GM19099 (cell line): ENCODE results near the gene CCDC85C.

Experiments
- POLR2A ChIP-seq: IDR thresholded peaks from 3 replicates; pipeline ENCODE4 v1.6.1; 2011; ENCODE audit warnings: low read depth; ENCODE audit not compliant: insufficient read length; ENCODE audit errors: extremely low read depth

CCDC85C gene

DNA sequence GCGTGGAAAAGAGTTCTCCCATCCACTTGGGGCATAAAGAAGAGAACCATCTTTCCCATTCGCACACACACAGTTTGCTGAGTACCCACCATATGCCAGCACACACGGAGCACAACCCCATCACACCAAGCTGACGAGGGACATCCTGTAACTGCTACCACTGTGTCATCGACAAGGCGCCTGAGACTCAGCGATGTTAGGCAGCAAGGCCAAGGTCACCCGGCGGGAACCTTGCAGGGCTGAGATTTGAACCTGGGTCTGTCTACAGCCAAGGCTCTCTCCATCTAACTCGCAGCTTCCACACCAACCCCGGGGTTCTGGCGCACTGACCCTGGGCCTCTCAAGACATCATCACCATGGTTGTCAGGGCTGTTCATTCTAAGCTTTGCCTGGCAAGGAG lies 60.0 kb downstream of the CCDC85C start:
- TF ChIP-seq POLR2A = no peak

DNA sequence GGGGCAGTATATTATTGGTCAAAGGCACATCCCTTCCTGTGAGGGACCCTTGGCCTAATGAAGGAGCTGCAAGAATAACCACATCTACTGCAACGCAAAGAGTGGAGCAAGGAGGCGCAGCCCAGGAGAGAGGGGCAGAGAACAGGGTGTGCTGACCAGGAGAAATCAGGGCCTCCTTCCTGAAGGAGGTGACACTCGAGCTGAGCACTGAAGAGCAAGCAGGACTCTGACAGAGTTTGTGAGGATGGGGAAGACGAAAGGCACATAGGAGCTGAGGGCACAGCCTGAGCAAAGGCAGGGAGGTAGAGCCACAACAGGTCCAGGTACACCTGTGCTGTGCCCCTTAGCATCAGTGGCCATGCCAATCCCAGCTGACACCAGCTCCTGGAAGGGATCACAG lies 60.6 kb downstream of the CCDC85C start:
- TF ChIP-seq POLR2A = no peak

DNA sequence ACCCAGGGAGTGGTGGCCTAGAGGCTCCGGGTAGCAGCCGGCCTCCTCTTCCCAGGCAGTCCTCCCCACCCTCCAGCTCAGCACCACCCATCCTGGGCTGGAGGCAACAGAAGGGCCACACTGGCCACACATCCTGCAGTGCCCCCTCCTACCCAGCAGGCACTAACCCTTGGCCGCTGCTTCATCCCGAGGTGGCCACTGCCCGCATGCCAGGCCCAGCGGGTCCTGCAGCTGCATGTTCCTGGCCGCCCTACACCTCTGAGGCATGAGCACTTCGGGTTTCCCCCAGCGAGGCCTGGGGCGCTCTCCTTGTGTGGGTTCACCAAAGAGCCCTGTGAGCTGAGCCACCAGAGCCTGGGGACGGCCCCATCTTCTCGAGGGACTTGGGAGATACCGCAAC lies 61.4 kb downstream of the CCDC85C start:
- no peak for TF ChIP-seq POLR2A

DNA sequence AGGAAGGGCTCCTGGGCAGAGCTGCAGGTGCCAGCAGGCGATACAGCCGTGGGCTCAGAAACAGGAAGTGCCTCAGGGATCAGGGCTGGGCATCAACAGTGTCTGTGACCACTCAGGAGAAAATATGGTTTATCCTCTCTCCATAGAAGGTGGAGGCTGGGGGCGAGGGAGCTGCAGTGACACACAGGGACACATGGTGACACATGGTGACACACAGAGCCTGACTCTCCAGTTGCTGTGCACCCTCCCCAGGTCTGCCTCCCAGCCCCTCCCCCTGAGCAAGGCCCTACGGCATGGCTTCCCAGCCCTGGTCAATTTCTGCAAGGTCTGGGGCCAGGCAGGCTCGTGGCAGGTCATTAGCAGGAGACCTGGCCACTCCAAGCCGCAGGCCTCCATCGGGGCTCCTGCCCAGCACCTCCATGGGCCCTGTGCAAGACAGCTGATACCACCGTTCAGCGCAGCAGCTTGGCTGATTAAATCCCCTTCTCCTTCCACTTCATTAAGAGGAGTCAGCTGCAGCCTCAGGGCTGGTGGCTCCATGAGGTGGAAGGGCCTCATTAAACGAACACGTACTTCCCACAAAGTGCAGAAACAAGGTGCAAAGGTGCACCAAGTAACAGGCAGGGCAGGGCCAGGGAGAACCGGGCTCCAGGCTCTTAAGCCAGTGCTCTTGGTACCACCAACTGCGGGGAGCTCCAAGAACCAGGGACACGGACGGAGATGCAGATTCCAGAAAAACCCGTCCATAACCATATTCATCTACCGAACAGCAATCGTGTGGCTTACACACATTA lies 62.1 kb downstream of the CCDC85C start:
- TF ChIP-seq POLR2A = no peak

DNA sequence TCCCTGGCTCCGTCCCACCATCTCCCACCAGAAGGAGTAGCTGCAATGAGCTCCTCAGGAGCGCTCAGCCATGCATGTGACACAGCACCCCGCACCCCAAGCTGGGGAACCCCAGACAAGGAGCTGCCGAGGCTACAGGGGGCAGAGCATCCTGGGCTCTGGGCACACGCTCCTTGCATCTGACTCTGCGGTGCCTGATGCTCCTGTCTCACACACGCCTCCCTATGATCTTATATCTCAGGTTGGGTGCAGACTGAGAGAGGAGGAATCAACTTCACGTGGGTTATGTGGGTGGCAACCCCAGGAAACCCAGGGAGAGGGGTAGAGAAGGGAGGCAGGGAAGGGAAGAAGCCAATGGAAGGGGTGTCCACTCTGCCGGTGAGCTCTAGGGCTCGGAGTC lies 62.8 kb downstream of the CCDC85C start:
- TF ChIP-seq POLR2A = no peak

DNA sequence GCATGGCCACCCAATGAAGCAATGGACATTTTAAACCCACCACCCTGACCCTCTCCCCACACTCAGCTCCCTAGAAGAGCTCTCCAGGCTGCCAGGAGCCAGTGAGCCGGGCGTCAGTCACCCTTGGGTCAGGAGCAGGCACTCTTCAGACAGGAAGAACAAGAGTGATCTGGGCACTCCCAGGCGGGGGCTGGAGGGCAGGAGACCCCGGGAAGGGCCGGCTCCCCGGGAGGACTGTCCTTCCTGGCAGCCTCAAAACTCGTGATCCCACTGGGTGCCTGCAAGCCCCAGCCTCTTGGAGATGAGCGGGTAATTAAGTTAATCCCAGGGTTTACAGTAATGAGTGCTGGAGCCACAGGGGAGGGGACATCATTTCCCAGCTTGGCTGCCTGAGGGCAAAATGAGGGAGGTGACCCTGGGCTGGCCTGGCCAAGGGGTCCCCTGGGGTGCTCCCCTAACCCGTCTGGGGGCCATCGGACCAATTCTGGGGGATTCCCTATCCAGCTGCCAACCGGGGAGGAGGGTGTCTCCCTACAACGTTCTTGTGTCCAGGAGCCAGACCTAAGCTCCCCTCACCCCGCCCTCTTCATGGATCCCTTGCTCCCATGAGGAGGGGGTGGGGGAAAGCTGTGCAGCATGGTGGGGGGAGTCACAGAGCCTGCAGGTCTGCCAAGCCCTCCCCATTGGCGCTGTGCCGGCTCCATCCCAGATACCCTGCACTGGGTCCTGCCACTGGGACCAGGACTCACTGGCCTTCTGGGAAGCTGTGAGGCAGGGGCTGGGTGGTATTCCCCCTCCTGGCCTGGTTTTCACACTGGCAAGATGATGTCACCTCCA lies 63.6 kb downstream of the CCDC85C start:
- TF ChIP-seq POLR2A = no peak

DNA sequence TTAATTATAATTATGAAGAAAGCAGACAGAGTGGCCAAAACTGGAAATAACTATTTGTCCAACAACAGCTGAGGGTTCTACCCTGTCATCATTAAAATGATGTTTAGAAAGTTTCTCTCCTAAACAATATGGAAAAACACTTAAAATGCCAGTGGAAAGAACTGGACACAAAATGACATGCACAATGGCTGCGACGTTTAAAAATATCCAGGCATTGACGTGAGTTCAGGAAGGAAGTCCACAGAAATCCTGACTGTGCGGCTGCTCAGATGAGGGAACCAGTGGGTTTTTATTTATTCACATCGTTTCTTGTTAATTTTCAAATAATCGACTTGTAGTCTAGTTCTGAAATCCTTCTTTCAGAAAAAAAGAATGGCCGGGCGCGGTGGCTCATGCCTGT lies 64.5 kb downstream of the CCDC85C start:
- TF ChIP-seq POLR2A = no peak

DNA sequence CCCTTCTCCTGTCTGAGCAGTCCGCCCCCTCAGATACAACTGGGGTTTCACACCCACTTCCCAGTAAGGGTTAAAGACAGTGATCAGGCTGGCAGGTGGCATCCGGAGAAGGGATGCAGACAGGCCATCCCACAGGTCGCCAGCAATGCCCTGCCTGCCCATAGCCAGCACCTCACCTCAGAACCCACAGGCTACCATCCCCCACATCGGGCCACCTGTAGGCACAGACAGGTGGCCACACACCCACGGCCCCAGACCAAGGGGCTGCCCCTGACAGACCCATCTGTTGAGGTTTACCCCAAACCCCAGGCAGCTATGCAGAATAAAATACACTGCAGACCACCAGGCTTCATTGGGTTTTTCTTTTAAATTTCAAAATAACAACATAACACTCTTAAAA lies 65.3 kb downstream of the CCDC85C start:
- no peak for TF ChIP-seq POLR2A

DNA sequence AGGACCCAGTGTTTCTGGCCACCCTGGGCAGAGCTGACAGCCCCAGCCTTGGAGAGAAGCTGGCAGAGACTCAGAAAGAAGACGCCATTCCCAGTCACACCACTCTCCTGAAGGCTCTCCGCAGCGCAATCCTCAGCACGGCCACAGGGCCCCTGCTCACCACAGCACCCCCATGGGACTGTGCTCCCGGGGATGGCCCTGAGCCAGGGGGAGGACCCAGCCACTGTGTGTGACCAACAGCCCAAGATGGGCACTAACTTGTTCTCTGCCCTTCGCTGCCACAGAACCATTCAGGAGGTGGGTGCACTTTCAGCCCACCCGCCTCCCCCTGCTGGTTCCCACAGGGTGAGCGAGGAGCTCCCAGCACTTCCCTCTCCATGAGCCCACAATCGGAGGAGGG lies 65.7 kb downstream of the CCDC85C start:
- no peak for TF ChIP-seq POLR2A

DNA sequence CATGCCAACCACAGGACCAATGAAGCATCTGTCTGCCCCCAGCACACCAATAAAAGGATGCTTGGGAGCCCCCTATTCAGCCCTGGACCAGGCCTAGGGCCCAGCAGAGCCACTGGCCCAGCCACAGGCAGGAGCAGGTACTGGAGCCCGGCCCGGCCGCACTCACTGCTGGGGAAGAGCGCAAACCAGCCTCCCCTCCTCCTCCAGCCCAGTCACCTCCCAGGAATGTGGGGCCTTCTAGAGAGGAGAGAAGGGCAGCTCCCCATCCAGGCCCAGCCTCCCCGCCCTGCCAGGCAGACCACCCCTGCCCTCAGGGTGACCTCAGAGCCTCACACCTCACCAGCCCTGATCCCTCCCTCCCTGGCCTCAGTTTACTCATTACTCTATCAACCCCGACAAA lies 66.6 kb downstream of the CCDC85C start:
- no peak for TF ChIP-seq POLR2A

DNA sequence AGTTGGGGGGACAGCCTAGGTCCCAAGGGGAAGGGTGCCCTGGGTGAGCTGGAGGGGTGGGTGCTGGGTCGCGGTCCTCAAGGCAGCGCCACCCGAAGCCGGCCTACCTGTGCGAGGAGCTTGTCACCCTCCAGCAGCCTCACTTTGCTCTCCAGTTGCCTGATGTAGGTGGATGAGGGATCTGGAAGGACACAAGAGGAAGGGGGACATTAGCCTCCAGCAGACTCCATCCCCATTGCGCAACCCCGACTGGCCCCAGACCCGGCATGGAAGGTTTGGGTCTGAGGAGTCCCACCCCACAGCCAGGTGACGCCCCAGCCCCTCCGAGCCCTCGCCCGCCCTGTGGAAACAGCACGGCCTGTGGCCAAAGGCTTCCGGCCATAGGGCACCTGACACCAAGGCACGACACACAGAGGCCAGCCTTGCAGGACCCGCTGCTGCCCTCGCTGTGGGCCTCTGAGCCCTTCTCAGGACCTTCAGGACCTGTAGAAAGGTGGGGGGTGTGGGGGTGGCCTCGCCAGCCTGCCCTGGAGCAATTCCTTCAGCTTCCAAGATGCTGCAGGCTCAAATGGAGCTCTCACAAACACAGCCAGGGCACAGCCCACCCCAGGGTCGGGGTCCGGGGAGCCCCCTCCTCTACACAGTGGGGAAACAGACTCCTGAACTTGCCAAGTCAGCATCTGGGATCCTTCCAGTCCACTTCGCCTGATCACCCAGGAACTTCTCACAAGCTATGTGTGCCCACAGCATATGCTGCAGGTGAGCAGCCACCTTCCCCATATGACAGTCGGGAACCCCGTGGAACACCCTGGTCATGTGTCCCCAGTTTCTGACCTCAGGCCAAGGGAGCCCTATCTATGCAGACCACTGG lies 67.9 kb downstream of the CCDC85C start:
- no peak for TF ChIP-seq POLR2A

DNA sequence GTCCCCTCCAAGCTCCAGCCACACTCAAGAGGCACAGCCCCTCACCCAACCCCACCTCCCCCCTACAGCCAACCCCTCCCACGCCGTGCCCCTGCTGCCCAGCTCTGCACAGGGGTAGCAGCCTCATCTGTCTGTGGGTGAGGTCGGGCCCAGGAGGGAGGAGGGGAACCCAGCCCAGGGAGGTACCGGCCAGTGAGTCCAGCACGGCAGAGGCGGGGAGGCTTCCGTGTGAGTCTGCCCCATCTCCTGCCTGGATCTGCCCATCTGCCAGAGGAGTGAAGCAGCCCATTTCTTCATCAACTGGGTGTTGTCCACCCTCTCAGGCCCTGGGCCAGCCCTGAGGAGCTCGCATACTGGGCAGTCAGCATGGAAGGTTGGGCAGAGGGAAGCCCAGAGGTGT lies 68.6 kb downstream of the CCDC85C start:
- no peak for TF ChIP-seq POLR2A

DNA sequence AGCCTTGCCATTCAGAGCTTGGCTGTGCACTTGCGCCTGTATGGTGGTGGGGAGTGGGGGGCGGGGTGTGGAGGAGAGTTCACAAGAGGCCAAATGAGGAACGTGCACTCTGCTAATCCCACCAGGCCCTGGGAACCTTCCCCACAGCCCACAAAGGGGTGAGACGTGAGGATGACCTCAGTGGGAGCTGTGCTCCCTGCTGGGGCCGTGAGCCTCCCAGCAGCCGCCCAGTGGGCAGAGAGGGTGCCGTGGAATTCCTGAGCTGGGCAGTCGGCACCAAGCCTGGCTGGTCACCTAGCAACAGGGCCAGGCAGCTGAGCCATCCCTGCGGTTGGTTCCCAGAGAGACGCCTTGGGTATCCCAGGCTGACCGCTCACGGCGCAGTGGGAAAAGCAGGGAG lies 69.1 kb downstream of the CCDC85C start:
- TF ChIP-seq POLR2A = no peak

DNA sequence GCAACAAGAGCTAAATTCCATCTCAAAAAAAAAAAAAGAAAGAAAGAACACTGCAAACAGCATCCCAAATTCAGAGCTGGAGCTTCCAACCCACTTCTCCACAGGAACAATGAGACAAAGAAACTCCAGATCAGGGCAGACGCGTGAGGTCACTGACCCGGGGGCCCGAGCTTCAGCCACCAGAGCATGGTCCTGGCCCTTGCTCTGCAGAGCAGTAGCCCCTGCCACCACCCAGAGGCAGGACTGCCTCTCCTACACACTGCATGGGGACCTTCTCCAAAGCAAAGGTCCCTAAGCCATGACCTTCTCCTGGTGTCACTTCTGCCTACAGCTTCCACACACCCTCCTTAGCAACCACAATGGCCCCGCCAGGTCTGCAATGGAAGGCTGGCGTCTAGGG lies 69.7 kb downstream of the CCDC85C start:
- no peak for TF ChIP-seq POLR2A

DNA sequence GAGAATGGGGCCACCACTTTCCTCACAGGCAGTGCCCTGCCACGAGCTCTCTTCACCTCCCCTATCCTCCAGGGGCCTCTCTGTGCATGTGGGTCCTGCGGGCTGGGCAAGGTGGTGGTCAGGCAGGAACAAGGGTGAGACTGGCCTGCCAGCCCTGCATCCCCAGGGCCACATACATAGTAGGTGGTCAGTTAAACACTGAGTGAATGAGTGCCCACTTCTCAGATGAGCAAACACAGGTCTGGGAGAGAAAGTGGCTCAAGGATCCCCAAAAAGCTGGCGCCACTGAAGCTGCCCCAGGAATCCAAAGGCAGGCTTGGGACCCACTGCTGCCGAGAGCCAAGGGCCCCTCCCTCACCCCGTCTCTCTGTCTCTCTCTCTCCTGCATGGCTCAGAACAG lies 71.7 kb downstream of the CCDC85C start:
- TF ChIP-seq POLR2A = no peak
